Neural progenitor cell (in vitro differentiated cells): Measurements from ENCODE around the gene KISS1R. TPM values are rescaled to one million over a fixed set of nuclear protein-coding genes. Genes with fewer than 3 reads are reported as not detected.

Source experiments
- DNase-seq: peaks from one replicate; pipeline ENCODE4 v3.0.0-alpha.2; 2016; ENCODE audit warnings: low spot score
- H2AFZ ChIP-seq: fragments of 200-600 bp; sonication (generic); replicated peaks from 2 replicates; pipeline ENCODE4 v1.6.1; 2016; ENCODE audit warnings: antibody characterized with exemption
- H3F3A ChIP-seq: fragments of 200-600 bp; sonication (generic); 2 replicates; pipeline ENCODE4 v1.6.1; 2016; ENCODE audit warnings: antibody characterized with exemption, low read depth
- H3K27ac ChIP-seq: fragments of 200-600 bp; sonication (generic); 2 replicates; pipeline ENCODE4 v1.5.1; 2016; ENCODE audit warnings: mild to moderate bottlenecking
- H3K27me3 ChIP-seq: fragments of 200-600 bp; sonication (generic); 2 replicates; pipeline ENCODE4 v1.6.1; 2016; ENCODE audit warnings: mild to moderate bottlenecking, moderate library complexity
- H3K36me3 ChIP-seq: fragments of 200-600 bp; sonication (generic); 2 replicates; pipeline ENCODE4 v1.5.1; 2016
- H3K4me1 ChIP-seq: fragments of 200-600 bp; sonication (generic); 2 replicates; pipeline ENCODE4 v1.6.1; 2016; ENCODE audit warnings: mixed run types
- H3K4me2 ChIP-seq: fragments of 200-600 bp; sonication (generic); 2 replicates; pipeline ENCODE4 v1.6.1; 2016
- H3K4me3 ChIP-seq: fragments of 200-600 bp; sonication (generic); 2 replicates; pipeline ENCODE4 v1.5.1; 2016
- H3K79me2 ChIP-seq: fragments of 200-600 bp; sonication (generic); 2 replicates; pipeline ENCODE4 v1.6.1; 2016; ENCODE audit warnings: low read depth
- H3K9ac ChIP-seq: fragments of 200-600 bp; sonication (generic); 2 replicates; pipeline ENCODE4 v1.6.1; 2016
- H3K9me3 ChIP-seq: fragments of 200-600 bp; sonication (generic); 2 replicates; pipeline ENCODE4 v1.5.1; 2016; ENCODE audit warnings: low read depth
- H4K20me1 ChIP-seq: fragments of 200-600 bp; sonication (generic); 2 replicates; pipeline ENCODE4 v1.6.1; 2016; ENCODE audit warnings: low read depth
- H3K27ac Mint-ChIP-seq: 3 replicates; pipeline ENCODE4 v1.8.0; 2021; ENCODE audit warnings: mixed read lengths
- H3K27me3 Mint-ChIP-seq: 2 replicates; pipeline ENCODE4 v1.8.0; 2022; ENCODE audit warnings: low read depth, mild to moderate bottlenecking, inconsistent platforms, moderate library complexity, mixed read lengths; ENCODE audit not compliant: insufficient read depth
- H3K36me3 Mint-ChIP-seq: 3 replicates; pipeline ENCODE4 v1.8.0; 2021; ENCODE audit warnings: mixed read lengths
- H3K4me1 Mint-ChIP-seq: 3 replicates; pipeline ENCODE4 v1.8.0; 2021; ENCODE audit warnings: mixed read lengths
- H3K4me3 Mint-ChIP-seq: 3 replicates; pipeline ENCODE4 v1.8.0; 2021; ENCODE audit warnings: mild to moderate bottlenecking, moderate library complexity, mixed read lengths
- H3K9me3 Mint-ChIP-seq: 3 replicates; pipeline ENCODE4 v1.8.0; 2020; ENCODE audit warnings: mixed read lengths
- CTCF ChIP-seq: fragments of 200-600 bp; sonication (generic); IDR thresholded peaks from 2 replicates; pipeline ENCODE4 v1.5.1; 2017; ENCODE audit warnings: antibody characterized with exemption, mild to moderate bottlenecking
- EZH2 ChIP-seq: fragments of 200-600 bp; sonication (generic); IDR thresholded peaks from 2 replicates; pipeline ENCODE4 v1.6.1; 2017; ENCODE audit warnings: antibody characterized with exemption, mild to moderate bottlenecking, moderate library complexity
- EZH2phosphoT487 ChIP-seq: fragments of 200-600 bp; sonication (generic); IDR thresholded peaks from 2 replicates; pipeline ENCODE4 v1.6.1; 2017; ENCODE audit warnings: antibody characterized with exemption
- small RNA-seq: library from RNA; depleted of rRNA; stranded (forward); fragments of <200 nt; gene quantifications from one replicate; pipeline ENCODE3, GENCODE V24; 2015
- total RNA-seq: library from RNA; depleted of rRNA; stranded (reverse); fragments of >200 nt; gene quantifications from 2 replicates; pipeline ENCODE4 v1.2.3, GENCODE V29; 2015; ENCODE audit warnings: low replicate concordance

The KISS1R gene
- total RNA-seq, 1 donor from 2014 or later = not detected

- peaks cover 7% of the 10 kb centered on the region for H3K27me3 Mint-ChIP-seq
- no peak overlapping the region for H3K27ac Mint-ChIP-seq
- peaks cover 8% of the 10 kb centered on the region for H3K79me2 ChIP-seq
- H2AFZ ChIP-seq = no peak overlapping the region
- peaks cover 4% of the 10 kb centered on the region for H3F3A ChIP-seq
- H3K4me1 Mint-ChIP-seq = peaks cover 10% of the 10 kb centered on the region
- H3K9me3 Mint-ChIP-seq = peaks cover 3% of the 10 kb centered on the region
- no peaks in the 10 kb centered on the region for H3K4me1 ChIP-seq
- peaks cover 5% of the 10 kb centered on the region for H4K20me1 ChIP-seq
- H3K4me3 ChIP-seq = no peak overlapping the region
- no peak for TF ChIP-seq EZH2
- no peak for TF ChIP-seq CTCF
- TF ChIP-seq EZH2phosphoT487 = no peak
- DNase-seq = no peak
- H3K27ac ChIP-seq = no peak overlapping the region
- peaks cover 33% of the 10 kb centered on the region for H3K36me3 Mint-ChIP-seq
- no peak overlapping the region for H3K4me2 ChIP-seq
- H3K4me3 Mint-ChIP-seq = no peak overlapping the region
- H3K27me3 ChIP-seq = no peaks in the 10 kb centered on the region
- peaks cover 25% of the 10 kb centered on the region for H3K36me3 ChIP-seq
- no peak overlapping the region for H3K9ac ChIP-seq
- H3K9me3 ChIP-seq = peaks cover 2% of the 10 kb centered on the region
Measured at GRCh38 chr19:964761-965694, 47.9 kb downstream of the KISS1R start.

GRCh38 chr19:966485-967088, 49.5 kb downstream of the KISS1R start:
- peaks cover 11% of the 10 kb centered on the region for H3F3A ChIP-seq
- H4K20me1 ChIP-seq = no peaks in the 10 kb centered on the region
- DNase-seq = no peak
- peaks cover 38% of the 10 kb centered on the region for H3K36me3 ChIP-seq
- no peak overlapping the region for H3K4me3 ChIP-seq
- H3K4me2 ChIP-seq = no peak overlapping the region
- H2AFZ ChIP-seq = no peak overlapping the region
- TF ChIP-seq EZH2phosphoT487 (no peak), CTCF (no peak), EZH2 (no peak)
- H3K27ac Mint-ChIP-seq = no peak overlapping the region
- peaks cover 9% of the 10 kb centered on the region for H3K9me3 Mint-ChIP-seq
- H3K79me2 ChIP-seq = no peaks in the 10 kb centered on the region
- H3K4me3 Mint-ChIP-seq = no peak overlapping the region
- H3K9ac ChIP-seq = no peak overlapping the region
- peaks cover 5% of the 10 kb centered on the region for H3K4me1 Mint-ChIP-seq
- H3K27me3 ChIP-seq = no peaks in the 10 kb centered on the region
- peaks cover 5% of the 10 kb centered on the region for H3K9me3 ChIP-seq
- no peak overlapping the region for H3K27ac ChIP-seq
- H3K27me3 Mint-ChIP-seq = peaks cover 9% of the 10 kb centered on the region
- H3K36me3 Mint-ChIP-seq = peaks cover 42% of the 10 kb centered on the region
- H3K4me1 ChIP-seq = no peaks in the 10 kb centered on the region

Small RNA genes within 50 kb of the gene (small RNA-seq; reads per million reads assigned to genes)
- 0.39 reads per million, percentile 41 among the genes with 10 or more reads in this experiment for gene RNU6-9

Other genes starting within 250 kb of the KISS1R start
- gene FSTL3, start 240.9 kb upstream of the KISS1R start, total RNA-seq = 2.4 and 21.9 TPM in 2 replicates
- not detected in 2 replicates for gene PRSS57, start 221.9 kb upstream of the KISS1R start, total RNA-seq
- gene PALM, start 208.4 kb upstream of the KISS1R start, total RNA-seq = 13.9 and 40.7 TPM in 2 replicates
- gene MISP, start 166.2 kb upstream of the KISS1R start, total RNA-seq = not detected in 2 replicates
- 237 and 543 TPM in 2 replicates for gene PTBP1, start 119.9 kb upstream of the KISS1R start, total RNA-seq
- gene PLPPR3, start 95.4 kb upstream of the KISS1R start, total RNA-seq = 15.6 and 91.6 TPM in 2 replicates
- gene AZU1, start 89.5 kb upstream of the KISS1R start, total RNA-seq = 1.0 and 2.0 TPM in 2 replicates
- 0.28 TPM in 1 of 2 replicates, not detected in the other for gene PRTN3, start 76.3 kb upstream of the KISS1R start, total RNA-seq
- not detected in 2 replicates for gene ELANE, start 65.0 kb upstream of the KISS1R start, total RNA-seq
- 0.90 TPM in 1 of 2 replicates, not detected in the other for gene CFD, start 57.7 kb upstream of the KISS1R start, total RNA-seq
- 14.4 and 46.9 TPM in 2 replicates for gene MED16, start 24.1 kb upstream of the KISS1R start, total RNA-seq
- not detected in 2 replicates for gene RNU6-9, start 23.8 kb upstream of the KISS1R start, total RNA-seq
- 22.7 and 58.2 TPM in 2 replicates for gene R3HDM4, start 4.1 kb upstream of the KISS1R start, total RNA-seq
- 25.5 and 68.7 TPM in 2 replicates for gene ARID3A, start 8.7 kb downstream of the KISS1R start, total RNA-seq
- 38.6 and 156 TPM in 2 replicates for gene WDR18, start 67.0 kb downstream of the KISS1R start, total RNA-seq
- 5.4 and 5.9 TPM in 2 replicates for gene GRIN3B, start 83.1 kb downstream of the KISS1R start, total RNA-seq
- 31.7 and 175 TPM in 2 replicates for gene TMEM259, start 103.8 kb downstream of the KISS1R start, total RNA-seq
- not detected in 2 replicates for gene RNU6-2, start 104.2 kb downstream of the KISS1R start, total RNA-seq
- gene CNN2, start 109.3 kb downstream of the KISS1R start, total RNA-seq = 131 and 196 TPM in 2 replicates
- 1.4 and 21.9 TPM in 2 replicates for gene ABCA7, start 122.8 kb downstream of the KISS1R start, total RNA-seq
- gene ARHGAP45, start 149.8 kb downstream of the KISS1R start, total RNA-seq = 9.6 and 18.2 TPM in 2 replicates
- 98.8 and 197 TPM in 2 replicates for gene POLR2E, start 178.0 kb downstream of the KISS1R start, total RNA-seq
- gene GPX4, start 186.7 kb downstream of the KISS1R start, total RNA-seq = 289 and 439 TPM in 2 replicates